ENCODE results near the gene CASKIN1. TPM values are rescaled to one million over a fixed set of nuclear protein-coding genes. Genes with fewer than 3 reads are reported as not detected.

CASKIN1 gene
- total RNA-seq, 3 donors from 2014 or later (not counting 1 experiment from before 2014, with no cell fraction given) = not detected

- Mint-ChIP-seq H3K36me3 (no peaks in the 10 kb centered on the region), H3K9me3 (no peaks in the 10 kb centered on the region), H3K27me3 (ENCODE audit: low read depth in 2 of 2) (peaks cover 0 to 5% of the 10 kb centered on the region in 2 donors), H3K27ac (no peak overlapping the region), H3K4me1 (peaks cover 0 to 5% of the 10 kb centered on the region in 2 donors), H3K4me3 (no peak overlapping the region)
- ATAC-seq = no peak
- H3K27ac ChIP-seq (ENCODE audit: low read length) = no peak overlapping the region
- WGBS (ENCODE audit: insufficient coverage) = 83% methylated on average over 25 of the region's 25 CpGs
- H3K9me3 ChIP-seq (ENCODE audit: control insufficient read depth, insufficient read depth, low read length) = no peaks in the 10 kb centered on the region
- no peak for TF ChIP-seq CTCF (IDR thresholded peaks at IDR 0.05)
- peaks cover 10% of the 10 kb centered on the region for H3K4me1 ChIP-seq (ENCODE audit: control insufficient read depth, insufficient read depth, low read length)
- DNase-seq = no peak
- H3K27me3 ChIP-seq (ENCODE audit: control insufficient read depth, insufficient read depth, low read length) = peaks cover 19% of the 10 kb centered on the region
- H3K4me3 ChIP-seq (ENCODE audit: low read length) = no peak overlapping the region
- intact Hi-C loops (cut with micrococcal nuclease) = no loop called here
- H3K36me3 ChIP-seq (ENCODE audit: control insufficient read depth, insufficient read depth, low read length) = no peaks in the 10 kb centered on the region
These were observed 5.6 kb downstream of the CASKIN1 start for GRCh38 chr16:2190659-2191445.

- Histone ChIP-seq H3K4me3 (ENCODE audit: low read length) (no peak overlapping the region), H3K36me3 (ENCODE audit: control insufficient read depth, insufficient read depth, low read length) (no peaks in the 10 kb centered on the region), H3K4me1 (ENCODE audit: control insufficient read depth, insufficient read depth, low read length) (peaks cover 3% of the 10 kb centered on the region), H3K9me3 (ENCODE audit: control insufficient read depth, insufficient read depth, low read length) (no peaks in the 10 kb centered on the region), H3K27ac (ENCODE audit: low read length) (no peak overlapping the region), H3K27me3 (ENCODE audit: control insufficient read depth, insufficient read depth, low read length) (peaks cover 12% of the 10 kb centered on the region)
- H3K4me3 Mint-ChIP-seq = no peak overlapping the region
- TF ChIP-seq CTCF (IDR thresholded peaks at IDR 0.05) = no peak
- no peak overlapping the region for H3K27ac Mint-ChIP-seq
- ATAC-seq (no peak), DNase-seq (no peak)
- no peaks in the 10 kb centered on the region for H3K36me3 Mint-ChIP-seq
- H3K4me1 Mint-ChIP-seq = peaks cover 0 to 4% of the 10 kb centered on the region in 2 donors
- intact Hi-C loops (cut with micrococcal nuclease) = no loop called here
- WGBS (ENCODE audit: insufficient coverage) = 92% methylated on average over 24 of the region's 24 CpGs
- H3K27me3 Mint-ChIP-seq (ENCODE audit: low read depth in 2 of 2) = peaks cover 0 to 5% of the 10 kb centered on the region in 2 donors
- no peaks in the 10 kb centered on the region for H3K9me3 Mint-ChIP-seq
These were observed 6.3 kb downstream of the CASKIN1 start for GRCh38 chr16:2190002-2190658.

GRCh38 chr16:2189252-2189893, 7.0 kb downstream of the CASKIN1 start:
- H3K27me3 ChIP-seq (ENCODE audit: control insufficient read depth, insufficient read depth, low read length) = peaks cover 5% of the 10 kb centered on the region
- Mint-ChIP-seq H3K36me3 (no peaks in the 10 kb centered on the region), H3K4me1 (no peaks in the 10 kb centered on the region), H3K4me3 (no peak overlapping the region), H3K27ac (no peak overlapping the region), H3K27me3 (ENCODE audit: low read depth in 2 of 2) (no peaks in the 10 kb centered on the region), H3K9me3 (no peaks in the 10 kb centered on the region)
- 94% methylated on average over 25 of the region's 25 CpGs for WGBS (ENCODE audit: insufficient coverage)
- DNase-seq = no peak
- TF ChIP-seq CTCF (IDR thresholded peaks at IDR 0.05) = no peak
- H3K4me1 ChIP-seq (ENCODE audit: control insufficient read depth, insufficient read depth, low read length) = no peaks in the 10 kb centered on the region
- intact Hi-C loops (cut with micrococcal nuclease) = no loop called here
- H3K9me3 ChIP-seq (ENCODE audit: control insufficient read depth, insufficient read depth, low read length) = no peaks in the 10 kb centered on the region
- H3K4me3 ChIP-seq (ENCODE audit: low read length) = no peak overlapping the region
- no peak overlapping the region for H3K27ac ChIP-seq (ENCODE audit: low read length)
- H3K36me3 ChIP-seq (ENCODE audit: control insufficient read depth, insufficient read depth, low read length) = no peaks in the 10 kb centered on the region
- no peak for ATAC-seq

Data from natural killer cell (primary cell).